DMS53 (cell line): ENCODE measurements around the gene LRBA.
"Not testable (repeated sequence)": the region's sequence is repeated elsewhere in the genome, so short reads cannot be mapped to it uniquely, and the experiment has no call there.

Source experiments
- DNase-seq: peaks from one replicate; lab custom pipeline; 2025; lab: John Stamatoyannopoulos, UW

Gene LRBA

DNA sequence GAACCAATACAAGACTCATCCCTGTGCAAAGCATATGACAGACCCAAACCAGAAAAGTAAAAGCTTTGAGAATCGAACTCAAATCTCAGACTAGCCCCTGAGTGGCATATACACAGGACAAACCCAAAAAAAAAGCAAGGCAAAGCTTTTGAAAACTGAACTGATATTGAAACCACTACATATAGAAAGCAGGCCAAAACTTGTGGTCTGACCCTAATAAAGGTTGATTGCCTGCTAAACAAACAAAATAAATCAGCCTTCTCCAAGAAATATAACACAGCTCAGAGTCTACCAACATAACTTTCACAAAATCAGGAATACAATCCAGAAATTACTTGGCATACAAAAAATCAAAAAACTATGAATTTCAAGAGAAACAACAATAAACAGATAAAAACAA, 40.3 kb downstream of the LRBA start:
- DNase-seq = no peak

GRCh38 chr4:150974252-150974640, 40.8 kb downstream of the LRBA start:
- no peak for DNase-seq

DNA sequence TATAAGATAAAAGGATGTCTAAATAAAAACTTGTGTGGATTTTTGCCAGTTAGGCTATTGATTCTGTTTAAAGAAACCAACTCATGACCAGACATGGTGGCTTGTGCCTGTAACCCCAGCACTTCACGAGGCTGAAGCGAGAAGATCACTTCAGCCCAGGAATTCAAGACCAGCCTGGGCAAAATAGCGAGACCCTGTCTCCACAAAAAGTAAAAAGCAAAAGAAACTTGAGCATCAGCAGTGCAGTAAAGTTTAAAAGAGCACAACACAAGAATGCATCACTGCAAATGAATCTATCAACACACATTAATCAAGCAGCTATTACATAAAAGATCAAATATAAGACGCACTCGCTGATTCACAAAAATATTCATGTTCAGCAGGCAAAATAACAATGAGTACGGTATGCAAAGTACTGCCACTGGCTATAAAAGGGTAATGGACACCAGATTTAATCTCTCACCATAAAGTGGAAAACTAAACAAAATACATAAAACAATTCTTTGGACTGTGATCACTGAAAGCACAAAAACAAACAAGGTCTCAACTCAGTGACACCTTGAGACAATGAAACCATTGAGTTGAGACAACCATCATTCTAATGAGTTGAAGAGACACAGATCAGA, 41.3 kb downstream of the LRBA start:
- DNase-seq = peak; percentile 8

GRCh38 chr4:150972592-150972991, 42.5 kb downstream of the LRBA start:
- DNase-seq = peak; percentile 13

DNA sequence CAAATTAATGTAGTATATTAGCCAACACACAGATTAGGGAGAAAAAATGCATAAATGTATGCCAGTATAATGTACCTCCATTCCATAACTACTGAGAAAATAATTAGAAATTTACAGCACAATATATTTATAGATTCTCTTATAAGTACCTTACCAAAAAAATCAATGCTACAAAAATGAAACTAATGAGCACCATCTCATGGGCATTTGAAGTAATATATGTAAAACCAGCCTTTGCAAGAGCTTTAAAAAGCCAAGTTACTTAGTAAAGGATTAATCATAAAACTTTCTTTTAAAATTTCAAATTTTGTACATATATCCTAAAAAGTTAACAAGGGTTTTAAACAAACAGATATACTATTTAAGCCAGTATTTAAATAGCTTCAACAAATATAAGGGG, 43.2 kb downstream of the LRBA start:
- no peak for DNase-seq

DNA sequence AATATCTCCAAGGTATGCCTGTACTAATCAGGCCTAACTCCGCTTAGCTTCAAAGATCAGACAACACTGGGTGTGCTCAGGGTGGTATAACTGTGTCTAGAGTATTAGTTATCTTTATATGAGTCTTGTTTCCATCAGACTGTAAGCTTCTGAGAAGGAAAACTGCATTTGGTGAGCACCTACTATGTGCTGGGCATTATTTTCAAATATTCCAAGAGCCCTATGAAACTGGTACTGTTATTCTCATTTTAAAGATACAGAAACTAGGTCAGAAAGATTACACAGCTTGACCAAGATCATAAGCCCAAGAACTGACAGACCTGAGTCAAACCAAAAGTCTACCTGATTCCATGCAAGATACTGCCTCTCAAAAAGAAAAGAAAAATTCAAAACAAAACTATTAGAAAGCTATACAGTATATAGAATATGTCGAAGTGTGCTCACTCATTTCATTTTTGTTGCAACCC, 44.4 kb downstream of the LRBA start:
- DNase-seq = no peak

GRCh38 chr4:150964754-150965153, 50.3 kb downstream of the LRBA start:
- DNase-seq = no peak

GRCh38 chr4:150963602-150964345, 51.3 kb downstream of the LRBA start:
- DNase-seq = not testable (repeated sequence)

DNA sequence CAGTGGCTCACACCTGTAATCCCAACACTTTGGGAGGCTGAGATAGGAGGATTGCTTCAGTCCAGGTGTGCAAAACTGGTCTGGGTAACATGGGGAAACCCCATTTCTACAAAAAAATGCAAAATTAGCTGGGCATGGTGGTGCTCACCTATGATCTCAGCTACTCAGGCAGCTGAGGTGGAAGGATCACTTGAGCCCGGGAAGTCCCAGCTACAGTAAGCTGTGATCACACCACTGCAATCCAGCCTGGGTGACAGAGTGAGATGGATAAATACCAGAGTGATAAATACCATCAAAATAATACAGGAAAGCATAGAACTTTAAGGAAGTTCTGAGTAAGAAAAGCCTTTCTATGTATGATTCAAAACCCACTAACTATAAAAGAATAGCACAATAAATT, 52.8 kb downstream of the LRBA start:
- peak; percentile 32 for DNase-seq

- DNase-seq = no peak
Measured at GRCh38 chr4:150961566-150961965, 53.5 kb downstream of the LRBA start.

GRCh38 chr4:150960818-150961217, 54.3 kb downstream of the LRBA start:
- DNase-seq = peak; percentile 41

GRCh38 chr4:150960079-150960478, 55.0 kb downstream of the LRBA start:
- peak; percentile 50 for DNase-seq

DNA sequence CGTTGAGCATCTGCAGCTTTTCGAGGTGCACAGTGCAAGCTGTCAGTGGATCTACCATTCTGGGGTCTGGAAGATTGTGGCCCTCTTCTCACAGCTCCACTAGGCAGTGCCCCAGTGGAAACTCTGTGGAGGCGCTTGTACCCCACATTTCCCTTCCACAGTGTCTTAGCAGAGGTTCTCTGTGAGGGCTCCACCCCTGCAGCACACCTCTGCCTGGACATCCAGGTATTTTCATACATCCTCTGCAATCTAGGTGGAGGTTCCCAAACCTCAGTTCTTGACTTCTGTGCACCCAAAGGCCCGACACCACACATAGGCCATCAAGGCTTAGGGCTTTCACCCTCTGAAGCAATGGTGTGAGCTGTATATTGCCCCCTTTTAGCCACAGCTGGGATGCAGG, 57.1 kb downstream of the LRBA start:
- peak; percentile 3 for DNase-seq

GRCh38 chr4:150957095-150957494, 58.0 kb downstream of the LRBA start:
- not testable (repeated sequence) for DNase-seq

DNA sequence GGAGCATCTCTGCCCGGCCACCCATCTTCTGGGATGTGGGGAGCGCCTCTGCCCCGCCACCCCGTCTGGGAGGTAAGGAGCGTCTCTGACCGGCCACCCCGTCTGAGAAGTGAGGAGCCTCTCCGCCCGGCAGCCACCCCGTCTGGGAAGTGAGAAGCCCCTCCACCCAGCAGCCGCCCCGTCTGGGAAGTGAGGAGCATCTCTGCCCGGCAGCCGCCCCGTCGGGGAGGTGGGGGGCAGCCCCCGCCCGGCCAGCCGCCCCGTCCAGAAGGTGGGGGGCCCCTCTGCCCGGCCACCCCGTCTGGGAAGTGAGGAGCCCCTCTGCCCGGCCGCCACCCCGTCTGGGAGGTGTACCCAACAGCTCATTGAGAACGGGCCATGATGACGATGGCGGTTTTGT, 61.2 kb downstream of the LRBA start:
- DNase-seq = not testable (repeated sequence)

GRCh38 chr4:150952167-150952845, 62.8 kb downstream of the LRBA start:
- DNase-seq = no peak

DNA sequence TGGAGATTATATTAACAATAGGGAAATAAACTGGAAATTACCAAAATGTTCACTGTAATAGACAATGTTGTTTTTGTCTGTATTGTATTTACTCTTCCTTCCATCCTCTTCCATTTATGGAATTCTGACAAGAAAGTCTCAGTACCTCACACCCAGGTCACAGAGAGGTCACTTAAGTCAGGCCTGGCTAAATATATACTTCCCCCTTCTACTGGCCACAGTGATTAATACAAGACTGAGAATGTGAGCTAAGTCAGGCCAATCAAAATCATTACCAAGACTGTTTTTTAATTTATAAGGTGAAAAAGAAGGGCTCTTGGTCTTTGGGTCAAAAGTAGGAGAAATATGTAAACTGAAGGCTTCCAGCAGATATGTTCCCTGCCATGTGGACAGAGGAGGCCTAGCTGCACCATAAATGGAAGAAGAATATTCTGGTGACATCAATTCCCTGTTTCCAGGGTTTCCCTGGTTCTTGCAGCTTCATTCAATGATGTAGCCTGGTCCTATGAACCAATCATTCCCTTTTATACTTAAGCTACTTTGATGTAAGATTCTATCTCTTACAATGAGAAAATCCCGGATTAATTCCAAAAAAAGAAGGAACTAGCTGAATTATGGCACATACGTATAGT, 64.3 kb downstream of the LRBA start:
- DNase-seq = peak; percentile 4

- DNase-seq = no peak
Measured at GRCh38 chr4:150949943-150950342, 65.1 kb downstream of the LRBA start.

GRCh38 chr4:150949342-150949741, 65.7 kb downstream of the LRBA start:
- DNase-seq = no peak

- DNase-seq = no peak
Measured at GRCh38 chr4:150948710-150949109, 66.4 kb downstream of the LRBA start.

DNA sequence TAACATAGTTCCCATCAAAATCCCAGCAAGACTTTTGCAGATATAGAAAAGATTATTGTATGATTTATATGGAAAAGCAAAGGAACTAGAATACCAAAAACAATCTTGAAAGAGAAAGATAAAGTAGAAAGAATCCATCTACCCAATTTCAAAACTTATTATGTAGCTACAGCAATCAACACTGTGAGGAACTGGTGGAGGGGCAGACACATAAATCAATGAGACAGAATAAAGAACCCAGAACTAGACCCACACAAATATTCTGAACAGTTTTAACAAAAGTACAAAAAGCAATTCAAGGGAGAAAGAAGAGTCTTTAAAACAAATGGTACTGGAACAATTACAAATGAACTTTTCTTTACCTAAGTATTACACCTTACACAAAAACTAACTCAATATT, 67.0 kb downstream of the LRBA start:
- DNase-seq = no peak

DNA sequence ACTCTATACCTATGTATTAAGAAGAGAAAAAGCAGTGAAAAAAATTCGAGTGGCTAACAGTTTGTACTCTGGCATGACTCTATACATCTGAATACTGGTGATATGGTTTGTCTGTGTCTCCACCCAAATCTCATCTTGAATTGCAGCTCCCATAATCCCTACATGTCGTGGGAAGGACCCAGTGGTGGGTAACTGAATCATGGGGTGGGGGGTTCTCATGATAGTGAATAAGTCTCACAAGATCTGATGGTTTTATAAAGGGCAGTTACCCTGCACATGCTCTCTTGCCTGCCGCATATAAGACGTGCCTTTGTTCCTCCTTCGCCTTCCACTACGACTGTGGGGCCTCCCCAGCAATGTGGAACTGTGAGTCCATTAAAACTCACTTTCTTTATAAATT, 70.4 kb downstream of the LRBA start:
- DNase-seq = no peak

- DNase-seq = peak; percentile 12
Measured at GRCh38 chr4:150943818-150944217, 71.3 kb downstream of the LRBA start.
